Skeletal muscle tissue (tissue), 1 donor: ENCODE data around the gene STRBP. TPM values are rescaled to one million over a fixed set of nuclear protein-coding genes. Genes with fewer than 3 reads are reported as not detected.

Experiments
- total RNA-seq: library from RNA; depleted of rRNA; stranded (reverse); fragments of >200 nt; gene quantifications from one replicate; pipeline ENCODE4 v1.2.3, GENCODE V29; 2014

STRBP gene
- total RNA-seq, 1 donor from 2014 or later = 4.2 TPM

Other genes with a start within 250 kb of the STRBP start
- gene GPR21, start 234.9 kb downstream of the STRBP start, total RNA-seq = 3.1 TPM
- under 0.01 TPM for gene CRB2, start 87.6 kb upstream of the STRBP start, total RNA-seq